ENCODE results near the gene DSCAML1.

DNA sequence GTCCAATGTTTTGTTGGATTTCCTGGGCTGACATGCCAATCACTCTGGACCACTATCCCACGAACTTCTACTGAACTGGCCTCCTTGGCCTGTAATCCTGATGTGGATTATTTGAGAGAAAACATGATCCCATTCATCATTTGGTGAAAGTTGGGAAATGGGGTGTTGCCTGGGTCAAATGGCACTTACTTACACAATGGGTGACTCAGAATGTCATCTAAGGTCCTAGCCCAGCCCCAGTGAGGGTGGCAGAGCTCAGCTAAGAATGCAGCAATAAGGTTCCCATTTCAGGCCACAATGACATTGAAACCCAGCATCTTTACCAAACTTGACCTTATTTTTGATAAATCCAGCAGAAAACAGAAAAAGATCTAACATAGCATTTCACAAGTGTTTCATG lies 8.0 kb upstream of the DSCAML1 start:
- TF ChIP-seq POLR2A (IDR thresholded peaks at IDR 0.05), result no peak
- TF ChIP-seq, protein P1, sequence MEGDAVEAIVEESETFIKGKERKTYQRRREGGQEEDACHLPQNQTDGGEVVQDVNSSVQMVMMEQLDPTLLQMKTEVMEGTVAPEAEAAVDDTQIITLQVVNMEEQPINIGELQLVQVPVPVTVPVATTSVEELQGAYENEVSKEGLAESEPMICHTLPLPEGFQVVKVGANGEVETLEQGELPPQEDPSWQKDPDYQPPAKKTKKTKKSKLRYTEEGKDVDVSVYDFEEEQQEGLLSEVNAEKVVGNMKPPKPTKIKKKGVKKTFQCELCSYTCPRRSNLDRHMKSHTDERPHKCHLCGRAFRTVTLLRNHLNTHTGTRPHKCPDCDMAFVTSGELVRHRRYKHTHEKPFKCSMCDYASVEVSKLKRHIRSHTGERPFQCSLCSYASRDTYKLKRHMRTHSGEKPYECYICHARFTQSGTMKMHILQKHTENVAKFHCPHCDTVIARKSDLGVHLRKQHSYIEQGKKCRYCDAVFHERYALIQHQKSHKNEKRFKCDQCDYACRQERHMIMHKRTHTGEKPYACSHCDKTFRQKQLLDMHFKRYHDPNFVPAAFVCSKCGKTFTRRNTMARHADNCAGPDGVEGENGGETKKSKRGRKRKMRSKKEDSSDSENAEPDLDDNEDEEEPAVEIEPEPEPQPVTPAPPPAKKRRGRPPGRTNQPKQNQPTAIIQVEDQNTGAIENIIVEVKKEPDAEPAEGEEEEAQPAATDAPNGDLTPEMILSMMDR (IDR thresholded peaks at IDR 0.05), result no peak

Measured in uterus (tissue), 2 donors.